Activated CD4-positive, alpha-beta T cell treated with anti-CD3 and anti-CD28 coated beads, Interleukin-2, Interleukin-6, amounts not matched to agents 100 ng/mL and 50 ng/mL, durations not matched to agents 16 hours and 8 hours (primary cell): ENCODE data around the gene UBE2D1.

Experiments used
- DNase-seq: peaks from one replicate; pipeline ENCODE4 v3.0.0-alpha.2; 2020

Gene UBE2D1

GRCh38 chr10:58341947-58342346 is 7.1 kb downstream of the UBE2D1 start:
- no peak for DNase-seq

DNA sequence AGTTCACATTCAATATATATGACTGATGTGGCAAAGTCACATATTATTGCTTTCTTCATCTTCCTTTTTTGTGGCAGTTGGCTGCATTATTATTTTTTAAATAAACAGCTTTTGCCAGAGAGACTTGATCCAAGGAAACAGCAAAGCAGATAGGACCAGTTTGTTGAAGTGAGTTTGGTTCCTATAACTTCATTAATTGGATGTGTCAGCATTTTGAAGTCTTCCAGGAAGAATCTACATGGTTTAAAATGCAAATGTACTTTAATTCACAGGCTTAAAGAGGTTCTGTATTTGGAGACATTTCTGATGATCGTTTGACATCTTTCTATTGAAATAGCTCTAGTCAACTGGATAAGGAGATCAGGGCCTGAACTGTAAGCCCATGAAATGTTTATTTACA is 13.2 kb downstream of the UBE2D1 start:
- no peak for DNase-seq

DNA sequence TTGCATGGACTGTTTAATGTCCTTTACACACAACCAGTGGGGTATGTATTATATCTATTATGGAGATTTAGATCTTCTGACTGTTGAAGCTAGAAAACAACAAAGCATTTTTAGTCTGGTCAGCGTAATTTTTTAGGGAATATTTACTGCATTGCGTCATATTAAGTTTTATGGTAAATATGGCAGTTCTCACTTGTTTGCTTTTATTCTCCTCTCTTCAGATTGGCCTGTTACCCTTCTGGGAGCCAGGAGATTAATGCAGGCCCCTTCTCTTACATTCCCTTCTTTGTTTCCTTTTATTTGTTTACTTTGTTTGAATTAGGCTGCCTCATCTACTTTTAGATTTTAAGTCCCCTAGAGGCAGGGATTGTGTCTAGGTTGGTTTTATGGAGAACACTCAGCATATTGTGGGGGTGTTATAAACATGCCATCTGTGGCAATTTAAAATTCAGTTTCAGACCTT is 13.8 kb downstream of the UBE2D1 start:
- no peak for DNase-seq

- DNase-seq = no peak
Observed at GRCh38 chr10:58350023-58350422, 15.2 kb downstream of the UBE2D1 start.

DNA sequence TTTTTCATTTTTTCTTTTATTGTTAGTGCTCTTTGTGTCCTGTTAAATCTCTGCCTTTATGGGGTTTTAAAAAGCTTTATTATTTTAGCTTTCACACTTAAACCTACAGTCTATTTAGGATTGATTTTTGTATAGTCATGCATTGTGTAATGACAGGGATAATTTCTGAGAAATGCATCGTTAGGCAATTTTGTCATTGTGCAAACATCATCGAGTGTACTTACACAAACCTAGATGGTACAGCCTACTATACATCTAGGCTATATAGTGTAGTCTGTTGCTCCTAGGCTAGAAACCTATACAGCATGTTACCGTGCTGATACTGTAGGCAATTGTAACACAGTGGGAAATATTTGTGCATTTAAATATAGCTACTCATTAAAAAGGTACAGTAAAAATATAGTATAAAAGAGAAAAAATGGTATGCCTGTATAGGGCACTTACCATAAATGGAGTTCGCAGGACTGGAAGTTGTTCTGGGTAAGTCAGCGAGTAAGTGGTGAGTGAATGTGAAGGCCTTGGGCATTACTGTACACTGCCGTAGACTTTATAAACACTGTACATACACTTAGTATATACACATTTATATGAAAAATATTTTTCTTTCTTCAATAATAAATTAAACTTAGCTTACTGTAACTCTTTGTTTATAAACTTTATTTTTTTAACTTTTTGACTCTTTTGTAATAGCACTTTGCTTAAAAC is 16.0 kb downstream of the UBE2D1 start:
- no peak for DNase-seq

- no peak for DNase-seq
Observed at GRCh38 chr10:58351616-58352578, 17.1 kb downstream of the UBE2D1 start.

DNA sequence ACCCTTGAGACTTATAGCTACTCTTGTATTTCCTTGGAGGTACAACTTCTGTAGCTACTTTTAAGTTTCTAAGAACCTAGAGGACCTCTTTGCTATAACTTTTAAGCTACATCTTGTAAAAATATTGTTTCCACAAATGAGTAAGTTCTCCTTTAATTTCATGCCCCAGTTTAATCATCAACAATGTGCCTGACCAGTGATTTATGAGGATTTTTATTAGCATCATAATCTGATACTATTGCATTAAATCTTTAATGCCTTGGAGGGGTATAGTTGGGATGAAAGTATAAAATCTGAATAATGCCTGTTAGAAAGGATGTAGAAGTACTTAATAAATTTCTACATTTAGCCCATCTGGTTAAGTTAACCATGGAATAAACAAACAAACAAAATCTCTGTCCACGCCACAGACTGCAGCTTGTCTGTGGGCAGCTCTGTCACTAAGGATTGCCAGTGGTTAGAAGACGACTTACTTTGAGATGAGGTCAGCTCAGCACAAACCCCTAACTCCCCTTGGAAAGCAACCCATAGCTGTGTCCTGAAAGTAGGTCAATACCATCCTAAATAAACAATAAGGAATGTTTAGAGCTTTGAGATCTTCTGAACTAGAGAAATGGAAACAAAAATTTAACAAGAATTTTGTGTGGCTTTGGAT is 18.3 kb downstream of the UBE2D1 start:
- DNase-seq = no peak

- no peak for DNase-seq
Observed at GRCh38 chr10:58356756-58357155, 21.9 kb downstream of the UBE2D1 start.

DNA sequence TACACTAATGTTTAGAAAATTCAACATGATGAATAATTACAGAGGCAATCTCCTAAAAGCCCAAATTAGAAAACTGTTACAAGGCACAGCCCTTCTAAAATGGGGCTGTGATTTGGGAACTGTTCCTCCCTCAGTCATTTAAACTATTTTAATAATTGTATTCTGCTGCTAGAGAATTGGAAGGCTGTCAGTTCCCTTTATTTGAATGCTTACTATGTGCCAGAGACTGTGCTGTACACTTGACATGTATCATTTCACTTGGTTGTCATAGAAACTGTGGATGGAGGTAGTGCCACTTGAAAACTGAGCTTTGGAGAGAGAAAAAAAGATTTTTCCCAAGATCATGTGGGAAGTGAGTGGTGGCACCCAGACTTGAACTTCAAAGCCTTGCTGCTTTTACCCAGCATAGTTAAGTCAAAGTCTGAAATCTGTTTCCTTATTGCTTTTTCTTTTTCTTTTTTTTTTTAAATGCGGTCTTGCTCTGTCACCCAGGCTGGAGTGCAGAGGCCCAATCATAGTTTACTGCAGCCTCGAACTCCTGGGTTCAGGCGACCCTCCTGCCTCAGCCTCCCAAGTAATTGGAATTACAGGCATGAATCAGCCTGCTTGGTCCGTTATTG is 23.6 kb downstream of the UBE2D1 start:
- DNase-seq = no peak

- DNase-seq = no peak
Observed at GRCh38 chr10:58358947-58359346, 24.1 kb downstream of the UBE2D1 start.

DNA sequence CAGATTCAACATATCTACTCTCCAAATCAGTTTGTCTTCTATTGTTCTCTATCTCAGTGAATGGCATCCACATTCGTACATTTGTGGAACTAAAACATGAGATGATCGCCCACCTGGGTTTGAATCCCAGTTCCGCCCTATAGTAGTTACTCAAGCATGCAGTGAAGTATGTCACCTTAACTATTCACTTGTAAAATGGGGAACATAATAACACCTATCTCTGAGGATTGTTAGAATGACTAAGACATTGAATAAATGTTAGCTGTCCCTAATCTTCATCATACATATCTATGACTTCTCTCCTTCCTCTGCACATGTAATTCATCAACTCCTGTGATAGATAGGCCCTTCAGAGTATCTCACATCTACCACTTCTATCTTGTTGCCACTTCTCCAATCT is 24.7 kb downstream of the UBE2D1 start:
- DNase-seq = no peak

DNA sequence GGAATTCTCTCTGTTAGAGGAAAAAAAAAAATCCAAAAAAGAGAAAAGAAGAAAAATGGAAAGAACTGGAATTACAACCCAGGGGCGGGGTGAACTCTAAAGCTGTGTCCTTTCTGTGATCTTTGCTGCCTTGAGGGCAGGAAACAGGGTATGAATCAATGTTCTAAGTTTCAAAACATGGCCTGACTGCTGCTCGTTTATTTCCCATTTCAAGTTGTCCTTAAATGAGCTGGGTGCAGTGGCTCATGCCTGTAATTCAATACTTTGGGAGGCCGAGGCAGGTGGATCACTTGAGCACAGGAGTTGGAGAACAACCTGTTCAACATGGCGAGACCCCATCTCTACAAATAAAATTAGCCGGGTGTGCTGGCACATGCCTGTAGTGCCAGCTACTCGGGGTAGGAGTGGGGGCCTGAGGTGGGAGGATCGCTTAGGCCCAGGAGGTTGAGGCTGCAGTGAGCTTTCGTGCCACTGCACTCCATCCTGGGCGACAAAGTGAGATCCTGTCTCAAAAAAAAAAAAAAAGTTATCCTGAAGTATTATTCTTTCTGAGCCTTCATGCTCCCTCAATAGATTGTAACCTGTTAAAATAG is 25.7 kb downstream of the UBE2D1 start:
- DNase-seq = no peak

GRCh38 chr10:58361353-58361752 is 26.5 kb downstream of the UBE2D1 start:
- no peak for DNase-seq

- no peak for DNase-seq
Observed at GRCh38 chr10:58362027-58362789, 27.4 kb downstream of the UBE2D1 start.

- DNase-seq = no peak
Observed at GRCh38 chr10:58367069-58367468, 32.3 kb downstream of the UBE2D1 start.

- no peak for DNase-seq
Observed at GRCh38 chr10:58371473-58371872, 36.7 kb downstream of the UBE2D1 start.

DNA sequence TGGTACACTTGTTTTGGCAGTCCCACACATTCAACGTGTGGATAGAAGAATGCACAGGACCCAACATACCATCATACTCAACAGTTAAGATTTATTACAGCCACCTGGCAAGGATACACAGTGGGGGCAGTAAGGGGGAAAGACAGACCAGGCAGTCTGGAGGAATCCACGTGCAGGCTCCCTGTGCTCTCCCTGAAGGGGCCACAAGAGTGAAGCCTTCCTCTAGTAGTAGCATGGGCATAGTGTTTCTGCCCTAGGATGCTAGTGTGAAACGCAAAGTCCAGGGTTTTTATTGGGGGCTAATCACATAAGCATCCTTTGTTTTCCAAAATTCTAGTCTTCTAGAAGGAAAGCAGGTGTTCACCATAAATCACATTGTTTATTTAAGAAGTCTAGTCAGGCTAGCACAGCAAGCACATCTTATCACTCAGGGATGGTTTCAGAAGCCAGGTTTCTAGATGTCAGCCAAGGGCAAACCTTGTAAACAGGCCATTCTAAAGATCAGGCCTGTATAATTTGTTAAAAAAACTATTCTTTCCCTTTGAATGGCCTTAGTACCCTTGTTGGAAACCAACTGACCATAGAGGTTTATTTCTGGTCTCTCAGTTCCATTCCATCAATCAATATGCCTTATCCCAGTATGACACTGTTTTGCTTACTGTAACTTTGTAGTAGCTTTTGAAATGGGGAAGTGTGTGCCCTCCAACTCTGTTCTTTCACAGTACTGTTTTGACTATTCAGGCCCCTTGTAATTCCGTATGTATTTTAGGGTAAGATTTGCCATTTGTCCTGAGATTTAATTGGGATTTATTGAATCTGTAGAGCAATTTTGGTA is 38.0 kb downstream of the UBE2D1 start:
- DNase-seq = no peak

GRCh38 chr10:58373442-58373827 is 38.6 kb downstream of the UBE2D1 start:
- DNase-seq = no peak

DNA sequence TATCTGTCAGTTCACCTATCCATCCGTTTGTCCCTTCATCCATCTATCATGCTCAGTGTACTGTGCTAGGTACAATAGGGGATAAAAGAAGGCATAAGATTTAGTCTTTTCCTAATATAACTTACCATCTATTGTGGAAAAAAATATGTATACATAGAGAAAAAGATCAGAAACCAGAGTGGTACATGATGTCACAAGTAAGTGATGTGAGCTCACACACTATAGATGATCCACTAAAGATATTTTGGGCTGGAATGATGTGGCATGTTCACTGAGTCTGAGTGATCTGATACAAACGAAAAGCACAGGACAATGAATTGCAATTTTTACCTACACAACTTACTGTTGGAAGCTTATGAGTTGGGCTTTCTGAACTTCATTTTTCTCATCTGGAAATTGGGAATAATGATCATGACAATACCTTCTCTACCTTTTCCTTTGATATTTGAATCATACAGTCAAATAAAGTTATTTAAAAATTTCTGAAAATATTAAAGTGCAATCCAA is 47.7 kb downstream of the UBE2D1 start:
- DNase-seq = no peak

GRCh38 chr10:58384095-58384494 is 49.3 kb downstream of the UBE2D1 start:
- peak; percentile 11 for DNase-seq

DNA sequence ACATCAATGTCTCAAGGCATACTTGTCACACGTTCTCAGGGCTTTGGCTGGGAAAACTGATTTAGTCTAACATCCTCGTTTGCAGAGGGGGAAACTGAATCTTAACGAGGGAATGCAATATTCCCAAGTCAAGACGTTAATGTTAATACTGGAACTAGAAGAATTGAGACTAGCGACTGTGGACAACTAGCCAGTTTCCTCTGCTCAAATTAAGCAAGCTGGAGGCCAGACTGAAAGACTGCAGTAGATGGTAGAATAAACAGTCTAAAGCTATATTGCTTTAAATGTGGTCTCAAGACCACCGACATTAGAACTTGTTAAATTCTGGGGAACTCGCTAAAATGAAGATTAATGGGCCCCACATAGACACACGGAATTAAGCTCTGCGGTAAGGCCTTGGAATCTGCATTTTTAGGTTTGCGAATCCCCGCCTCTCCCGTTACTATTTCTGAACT is 49.8 kb downstream of the UBE2D1 start:
- no peak for DNase-seq
